Progenitor cell of endocrine pancreas (in vitro differentiated cells): Measurements from ENCODE around the gene TOM1L1. TPM values are rescaled to one million over a fixed set of nuclear protein-coding genes. Genes with fewer than 3 reads are reported as not detected.
A peak's percentile ranks its signal among the peaks of the same experiment; 100 is the strongest.

Source experiments
- DNase-seq: peaks from one replicate; pipeline ENCODE4 v3.0.0; 2021; ENCODE audit warnings: low spot score; ENCODE audit not compliant: unreplicated experiment
- H3K27ac Mint-ChIP-seq: 2 replicates; pipeline ENCODE4 v1.8.0; 2021; ENCODE audit warnings: mild to moderate bottlenecking, moderate library complexity, mixed read lengths
- H3K27me3 Mint-ChIP-seq: 2 replicates; pipeline ENCODE4 v1.8.0; 2021; ENCODE audit warnings: mixed read lengths
- H3K36me3 Mint-ChIP-seq: 2 replicates; pipeline ENCODE4 v1.8.0; 2022; ENCODE audit warnings: mixed read lengths; ENCODE audit not compliant: insufficient read depth
- H3K4me1 Mint-ChIP-seq: 2 replicates; pipeline ENCODE4 v1.8.0; 2021; ENCODE audit warnings: low read depth, mixed read lengths
- H3K4me3 Mint-ChIP-seq: 2 replicates; pipeline ENCODE4 v1.8.0; 2021; ENCODE audit warnings: low read depth, mild to moderate bottlenecking, moderate library complexity, mixed read lengths
- H3K9me3 Mint-ChIP-seq: 2 replicates; pipeline ENCODE4 v1.8.0; 2021; ENCODE audit warnings: low read depth, mixed read lengths
- total RNA-seq: library from RNA; stranded (reverse); gene quantifications from 2 replicates; pipeline ENCODE4 v1.2.1, GENCODE V29; 2021
- TF ChIP-seq, protein P1 (sequence below): fragments of 200-600 bp; sonication (generic); IDR thresholded peaks from one replicate; pipeline ENCODE4 v1.5.0; 2021; ENCODE audit warnings: antibody characterized with exemption, mild to moderate bottlenecking; ENCODE audit not compliant: unreplicated experiment

TOM1L1 gene
- total RNA-seq, 1 donor from 2014 or later = 83.1 TPM

DNA sequence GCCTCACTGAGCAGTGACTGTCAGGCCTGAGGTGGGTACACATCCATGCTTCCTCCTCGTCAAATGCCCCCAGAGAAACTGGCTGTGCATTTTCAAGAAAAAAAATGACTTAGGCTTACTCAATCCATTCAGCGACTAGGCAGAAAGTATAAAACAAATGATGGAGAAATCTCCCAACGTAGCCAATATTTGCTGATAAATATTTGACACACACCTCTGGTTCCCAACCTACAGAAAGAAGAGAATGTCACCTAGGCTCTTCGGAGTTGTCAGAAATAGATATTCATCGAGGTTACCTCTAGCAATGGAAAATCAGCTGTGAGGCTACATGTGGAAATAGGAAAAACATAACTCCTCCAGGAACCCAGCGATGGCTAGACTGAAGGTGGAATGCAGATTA is 12.4 kb upstream of the TOM1L1 start:
- TF ChIP-seq, protein P1, sequence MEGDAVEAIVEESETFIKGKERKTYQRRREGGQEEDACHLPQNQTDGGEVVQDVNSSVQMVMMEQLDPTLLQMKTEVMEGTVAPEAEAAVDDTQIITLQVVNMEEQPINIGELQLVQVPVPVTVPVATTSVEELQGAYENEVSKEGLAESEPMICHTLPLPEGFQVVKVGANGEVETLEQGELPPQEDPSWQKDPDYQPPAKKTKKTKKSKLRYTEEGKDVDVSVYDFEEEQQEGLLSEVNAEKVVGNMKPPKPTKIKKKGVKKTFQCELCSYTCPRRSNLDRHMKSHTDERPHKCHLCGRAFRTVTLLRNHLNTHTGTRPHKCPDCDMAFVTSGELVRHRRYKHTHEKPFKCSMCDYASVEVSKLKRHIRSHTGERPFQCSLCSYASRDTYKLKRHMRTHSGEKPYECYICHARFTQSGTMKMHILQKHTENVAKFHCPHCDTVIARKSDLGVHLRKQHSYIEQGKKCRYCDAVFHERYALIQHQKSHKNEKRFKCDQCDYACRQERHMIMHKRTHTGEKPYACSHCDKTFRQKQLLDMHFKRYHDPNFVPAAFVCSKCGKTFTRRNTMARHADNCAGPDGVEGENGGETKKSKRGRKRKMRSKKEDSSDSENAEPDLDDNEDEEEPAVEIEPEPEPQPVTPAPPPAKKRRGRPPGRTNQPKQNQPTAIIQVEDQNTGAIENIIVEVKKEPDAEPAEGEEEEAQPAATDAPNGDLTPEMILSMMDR = no peak
- no peak overlapping the region for H3K27ac Mint-ChIP-seq
- H3K36me3 Mint-ChIP-seq = no peaks in the 10 kb centered on the region
- H3K9me3 Mint-ChIP-seq = no peaks in the 10 kb centered on the region
- no peak overlapping the region for H3K4me3 Mint-ChIP-seq
- no peak for DNase-seq
- no peaks in the 10 kb centered on the region for H3K27me3 Mint-ChIP-seq
- peaks cover 6% of the 10 kb centered on the region for H3K4me1 Mint-ChIP-seq

DNA sequence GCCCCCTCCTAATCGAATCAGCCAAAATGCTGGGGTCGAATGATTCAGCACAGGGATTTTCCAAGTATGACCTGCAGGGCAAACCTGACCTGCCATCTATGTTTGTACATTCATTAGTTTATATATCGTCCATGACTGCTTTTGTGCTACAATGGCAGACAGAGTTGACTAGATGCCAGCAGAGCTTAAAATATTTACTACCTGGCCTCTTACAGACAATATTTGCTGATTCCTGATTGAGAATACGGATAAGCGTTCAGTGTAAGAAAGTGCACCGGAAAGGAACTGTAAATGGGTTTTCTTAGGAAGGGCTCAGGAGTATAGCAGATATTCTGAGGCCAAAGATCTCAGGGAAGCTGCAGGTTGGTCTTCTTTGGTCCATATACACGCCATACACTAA is 11.7 kb upstream of the TOM1L1 start:
- no peaks in the 10 kb centered on the region for H3K9me3 Mint-ChIP-seq
- no peaks in the 10 kb centered on the region for H3K27me3 Mint-ChIP-seq
- no peaks in the 10 kb centered on the region for H3K36me3 Mint-ChIP-seq
- no peak for DNase-seq
- no peak overlapping the region for H3K27ac Mint-ChIP-seq
- H3K4me3 Mint-ChIP-seq = no peak overlapping the region
- TF ChIP-seq, protein P1 = no peak
- peaks cover 6% of the 10 kb centered on the region for H3K4me1 Mint-ChIP-seq

DNA sequence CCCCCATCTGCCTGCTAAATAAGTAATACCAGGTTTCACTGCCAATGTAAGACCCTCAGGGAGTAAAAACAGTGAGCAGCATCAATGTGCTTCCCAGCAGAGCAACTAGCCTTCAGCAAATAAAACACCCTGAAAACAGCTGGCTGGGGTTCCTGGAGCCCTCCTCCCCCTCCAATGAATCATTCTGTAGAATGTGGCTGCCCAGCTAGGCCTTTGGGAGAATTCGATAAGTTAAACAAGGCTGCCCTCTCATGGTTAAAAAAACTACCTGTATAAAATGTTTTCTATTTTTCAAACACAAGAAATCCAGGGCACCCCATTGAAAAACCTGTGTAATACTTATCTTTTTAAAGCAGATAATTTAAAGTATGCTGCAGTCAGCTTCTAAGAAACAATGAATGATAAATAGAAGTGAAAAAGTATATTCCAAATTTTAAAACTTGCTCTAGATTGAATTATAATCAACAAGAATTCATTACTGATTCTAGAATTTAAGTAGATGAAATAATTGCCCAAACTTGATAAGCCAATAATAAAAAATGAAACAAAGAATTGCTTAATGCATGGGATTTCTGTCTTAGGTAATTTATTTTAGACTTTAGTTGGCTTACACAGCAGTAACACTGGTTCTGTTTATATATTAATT is 9.4 kb upstream of the TOM1L1 start:
- Mint-ChIP-seq H3K4me3 (no peak overlapping the region), H3K27me3 (no peaks in the 10 kb centered on the region), H3K9me3 (no peaks in the 10 kb centered on the region), H3K36me3 (no peaks in the 10 kb centered on the region), H3K4me1 (peaks cover 6% of the 10 kb centered on the region), H3K27ac (peak overlapping the region; percentile 81)
- peak; percentile 13 for DNase-seq
- TF ChIP-seq, protein P1 = peak; percentile 74

DNA sequence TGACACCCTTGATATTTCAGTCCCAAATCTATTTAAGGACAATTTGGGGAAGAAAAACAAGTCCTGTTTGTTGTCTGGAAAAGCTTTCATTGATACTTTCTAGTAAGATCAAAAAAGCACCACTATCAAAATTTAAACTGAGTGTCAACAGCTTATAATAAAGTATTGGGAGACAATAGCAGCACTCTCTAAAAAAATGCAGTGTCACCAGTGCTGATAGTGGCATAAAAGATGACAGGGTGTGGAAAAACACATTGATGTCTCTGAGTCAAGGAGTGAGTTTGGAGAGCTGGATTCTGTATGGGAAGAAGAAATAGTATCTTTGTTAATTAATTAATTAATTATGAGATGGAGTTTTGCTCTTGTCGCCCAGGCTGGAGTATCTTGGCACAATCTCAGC is 8.3 kb upstream of the TOM1L1 start:
- Mint-ChIP-seq H3K27me3 (no peaks in the 10 kb centered on the region), H3K4me1 (peaks cover 6% of the 10 kb centered on the region), H3K36me3 (no peaks in the 10 kb centered on the region), H3K9me3 (no peaks in the 10 kb centered on the region), H3K4me3 (no peak overlapping the region), H3K27ac (no peak overlapping the region)
- DNase-seq = no peak
- TF ChIP-seq, protein P1 = no peak

DNA sequence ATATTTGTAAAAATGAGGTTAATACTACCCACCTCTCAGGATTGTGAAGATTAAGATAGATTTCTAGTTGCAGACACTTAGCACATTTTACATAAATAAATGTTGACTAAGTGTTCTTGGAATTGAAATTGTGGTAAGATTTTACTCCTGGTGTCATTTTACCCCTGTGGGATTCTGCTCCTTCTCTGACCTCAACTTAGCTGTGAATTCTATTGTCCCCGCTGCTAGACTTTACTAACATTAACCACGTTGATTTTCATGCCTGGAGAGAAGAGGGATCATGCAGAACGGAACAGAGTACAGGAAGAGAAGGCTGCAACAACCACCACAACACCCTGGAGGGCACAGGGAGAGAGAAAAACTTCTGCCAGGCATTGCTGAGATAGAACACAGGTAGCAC is 2.1 kb upstream of the TOM1L1 start:
- Mint-ChIP-seq H3K4me1 (peaks cover 17% of the 10 kb centered on the region), H3K36me3 (peaks cover 1% of the 10 kb centered on the region), H3K27me3 (peaks cover 7% of the 10 kb centered on the region), H3K27ac (no peak overlapping the region), H3K9me3 (no peaks in the 10 kb centered on the region), H3K4me3 (no peak overlapping the region)
- DNase-seq = no peak
- TF ChIP-seq, protein P1 = no peak
